Prostate gland (tissue), 2 donors: ENCODE measurements around the gene ARMC9.

ENCODE experiments used
- CTCF ChIP-seq, 4 experiments: fragments of 200-600 bp in 2 of 4; fragments of 450-650 bp in 2 of 4; sonication (generic) in 2 of 4; IDR thresholded peaks; 1 replicate in 3 of 4; 2 replicates in 1 of 4; pipeline ENCODE4 v1.5.1; 2016 to 2019; ENCODE audit warnings: antibody characterized with exemption in 4 of 4, mild to moderate bottlenecking in 2 of 4, moderate library complexity in 2 of 4
- POLR2A ChIP-seq: fragments of 450-650 bp; IDR thresholded peaks from one replicate; pipeline ENCODE4 v1.6.1; 2016; ENCODE audit warnings: antibody characterized with exemption, mild to moderate bottlenecking
- POLR2AphosphoS5 ChIP-seq: sonication (generic); formaldehyde crosslinking; IDR thresholded peaks from one replicate; pipeline ENCODE4 v1.6.1; 2017; ENCODE audit warnings: antibody characterized with exemption

- no peak for TF ChIP-seq CTCF (IDR thresholded peaks at IDR 0.05)
- no peak for TF ChIP-seq POLR2A
- no peak for TF ChIP-seq POLR2AphosphoS5
These were observed 163.5 kb downstream of the ARMC9 start for GRCh38 chr2:231361701-231362554.
